ENCODE data around the gene CEL.

The CEL gene

DNA sequence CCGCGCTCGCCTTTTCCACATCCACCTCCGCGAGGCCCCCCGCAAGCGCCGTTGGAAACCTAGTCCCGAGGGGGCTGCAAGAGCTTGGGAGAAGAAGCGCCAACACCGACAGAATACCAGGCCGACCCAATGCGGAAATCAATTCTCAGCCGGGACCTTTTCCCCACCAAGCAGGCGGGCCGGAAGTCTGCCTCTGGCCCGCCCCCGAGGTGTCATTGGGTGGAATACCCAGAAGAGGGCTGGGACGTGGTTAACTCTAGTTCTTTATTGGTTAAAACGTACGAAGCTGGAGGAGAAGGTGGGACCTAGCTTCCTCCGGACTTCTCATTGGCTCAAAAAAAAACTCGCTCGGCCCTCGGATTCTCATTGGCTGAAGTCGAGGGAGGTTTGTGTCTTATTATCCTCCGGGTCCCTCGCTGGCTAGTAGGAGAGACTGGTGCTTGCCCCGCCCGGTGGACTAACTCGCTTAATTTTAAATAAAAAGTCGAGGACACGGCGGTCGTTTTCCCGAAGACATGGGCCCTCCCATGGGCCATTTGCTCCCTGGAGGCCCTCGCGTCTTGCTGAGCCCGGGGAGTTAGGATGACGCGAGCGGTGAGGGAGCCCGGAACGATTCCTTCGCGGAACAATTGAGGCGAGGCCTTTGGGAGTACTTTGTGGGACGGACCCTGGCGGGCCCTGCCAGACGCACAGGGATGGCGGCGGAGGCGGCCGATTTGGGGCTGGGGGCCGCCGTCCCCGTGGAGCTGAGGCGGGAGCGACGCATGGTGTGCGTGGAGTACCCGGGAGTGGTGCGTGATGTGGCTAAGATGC is 31.3 kb upstream of the CEL start, which contains the start of gene GTF3C5:
GTF3C5 (plus strand) TSS at position 681 of the 813 bp plus-strand sequence; CDS start at position 696, 15 bp downstream.
- TF ChIP-seq CTCF (conservative IDR thresholded peaks at IDR 0.05; ENCODE audit: low read depth, low read length): no peak
- DNase-seq (ENCODE audit: low read depth): peak; percentile 99
- H3K4me3 ChIP-seq (ENCODE audit: low read depth, low read length): peak within 1 kb of the TSS; percentile 95

DNA sequence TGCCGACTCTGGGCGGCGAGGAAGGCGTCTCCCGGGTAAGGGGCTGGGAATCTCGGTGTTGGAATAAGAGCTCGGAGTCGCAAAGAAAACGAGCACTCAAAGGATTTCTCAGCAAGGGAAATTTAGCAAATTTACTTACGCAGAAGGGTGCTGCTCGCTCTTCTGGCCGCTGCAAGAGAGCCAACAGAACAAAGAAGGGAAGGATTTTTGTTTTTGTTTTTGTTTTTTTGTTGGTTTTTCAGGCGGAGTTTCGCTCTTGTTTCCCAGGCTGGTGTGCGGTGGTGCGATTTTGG is 30.7 kb upstream of the CEL start:
- no peak for TF ChIP-seq CTCF (conservative IDR thresholded peaks at IDR 0.05; ENCODE audit: low read depth, low read length)
- no peak for DNase-seq (ENCODE audit: low read depth)
- peak overlapping the region; percentile 95 for H3K4me3 ChIP-seq (ENCODE audit: low read depth, low read length)

GRCh38 chr9:133031496-133031911 is 30.3 kb upstream of the CEL start:
- peak overlapping the region; percentile 95 for H3K4me3 ChIP-seq (ENCODE audit: low read depth, low read length)
- TF ChIP-seq CTCF (conservative IDR thresholded peaks at IDR 0.05; ENCODE audit: low read depth, low read length): no peak
- DNase-seq (ENCODE audit: low read depth): no peak

GRCh38 chr9:133032171-133032570 is 29.6 kb upstream of the CEL start:
- H3K4me3 ChIP-seq (ENCODE audit: low read depth, low read length): peak overlapping the region; percentile 11
- DNase-seq (ENCODE audit: low read depth): no peak
- TF ChIP-seq CTCF (conservative IDR thresholded peaks at IDR 0.05; ENCODE audit: low read depth, low read length): no peak

- no peak overlapping the region for H3K4me3 ChIP-seq (ENCODE audit: low read depth, low read length)
- TF ChIP-seq CTCF (conservative IDR thresholded peaks at IDR 0.05; ENCODE audit: low read depth, low read length): no peak
- DNase-seq (ENCODE audit: low read depth): no peak
Observed at GRCh38 chr9:133035669-133036068, 26.1 kb upstream of the CEL start.

DNA sequence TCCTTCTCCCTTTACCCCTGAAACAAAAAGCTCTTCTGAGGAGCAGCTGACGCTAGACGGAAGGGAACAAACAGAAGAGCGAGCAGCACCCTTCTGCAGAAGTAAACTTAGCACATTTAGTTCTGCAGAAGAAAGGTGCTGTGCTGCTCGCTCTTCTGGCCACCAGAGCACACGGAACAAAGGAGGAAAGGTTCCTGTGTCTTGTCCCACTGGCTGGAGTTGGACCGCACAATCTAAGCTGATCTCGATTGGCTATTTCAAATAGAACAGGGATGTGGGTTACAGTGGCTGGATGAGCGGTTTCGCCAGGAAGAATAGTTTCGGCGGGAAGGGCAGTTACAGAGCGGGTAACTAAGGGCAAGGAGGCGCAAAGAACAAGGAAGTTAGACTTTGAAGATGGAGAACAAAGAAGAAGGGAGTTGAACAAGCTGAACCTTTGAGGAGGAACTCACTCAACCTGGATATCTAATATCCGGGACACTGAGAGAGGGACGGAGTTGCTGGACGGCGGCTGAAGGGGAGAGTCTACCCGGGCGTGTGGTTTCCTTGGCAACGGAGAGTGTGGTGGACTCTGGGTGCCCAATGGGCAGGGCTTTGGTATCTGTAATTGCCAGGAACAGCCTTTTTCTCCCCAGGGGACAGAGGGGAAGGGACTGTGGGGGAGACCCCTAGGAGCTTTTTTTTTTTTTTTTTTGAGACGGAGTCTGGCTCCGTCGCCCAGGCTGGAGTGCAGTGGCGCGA is 23.8 kb upstream of the CEL start:
- no peak for TF ChIP-seq CTCF (conservative IDR thresholded peaks at IDR 0.05; ENCODE audit: low read depth, low read length)
- H3K4me3 ChIP-seq (ENCODE audit: low read depth, low read length): no peak overlapping the region
- DNase-seq (ENCODE audit: low read depth): no peak

Data from choroid plexus epithelial cell (primary cell).